Osteocyte (in vitro differentiated cells): Measurements from ENCODE around the gene GRID1. TPM values are rescaled to one million over a fixed set of nuclear protein-coding genes. Genes with fewer than 3 reads are reported as not detected.

Source experiments
- DNase-seq: peaks from one replicate; pipeline ENCODE4 v3.0.0; 2021; ENCODE audit warnings: mixed read lengths; ENCODE audit not compliant: unreplicated experiment; ENCODE audit errors: extremely low spot score
- H3K27ac Mint-ChIP-seq: one replicate; pipeline ENCODE4 v1.8.0; 2021; ENCODE audit warnings: mild to moderate bottlenecking, mixed read lengths; ENCODE audit not compliant: unreplicated experiment
- H3K27me3 Mint-ChIP-seq: one replicate; pipeline ENCODE4 v1.8.0; 2021; ENCODE audit warnings: mixed read lengths; ENCODE audit not compliant: unreplicated experiment
- H3K36me3 Mint-ChIP-seq: one replicate; pipeline ENCODE4 v1.8.0; 2021; ENCODE audit warnings: mixed read lengths; ENCODE audit not compliant: unreplicated experiment
- H3K4me1 Mint-ChIP-seq: one replicate; pipeline ENCODE4 v1.8.0; 2021; ENCODE audit warnings: mixed read lengths; ENCODE audit not compliant: unreplicated experiment
- H3K4me3 Mint-ChIP-seq: one replicate; pipeline ENCODE4 v1.8.0; 2021; ENCODE audit warnings: mild to moderate bottlenecking, moderate library complexity, mixed read lengths; ENCODE audit not compliant: unreplicated experiment
- H3K9me3 Mint-ChIP-seq: one replicate; pipeline ENCODE4 v1.8.0; 2021; ENCODE audit warnings: mixed read lengths; ENCODE audit not compliant: unreplicated experiment
- CTCF ChIP-seq: fragments of 200-600 bp; sonication (generic); IDR thresholded peaks from 2 replicates; pipeline ENCODE4 v1.5.0; 2021; ENCODE audit warnings: antibody characterized with exemption, mild to moderate bottlenecking, moderate library complexity
- total RNA-seq: library from RNA; stranded (reverse); gene quantifications from 2 replicates; pipeline ENCODE4 v1.2.1, GENCODE V29; 2021

The GRID1 gene
- total RNA-seq, 1 donor from 2014 or later = 0.11 TPM

- no peak for TF ChIP-seq CTCF
- H3K4me1 Mint-ChIP-seq = no peaks in the 10 kb centered on the region
- H3K27me3 Mint-ChIP-seq = no peaks in the 10 kb centered on the region
- H3K27ac Mint-ChIP-seq = no peak overlapping the region
- H3K9me3 Mint-ChIP-seq = no peaks in the 10 kb centered on the region
- no peaks in the 10 kb centered on the region for H3K36me3 Mint-ChIP-seq
- no peak overlapping the region for H3K4me3 Mint-ChIP-seq
- peak; percentile 65 for DNase-seq
Measured at GRCh38 chr10:85599081-85599480, 767.5 kb downstream of the GRID1 start.

GRCh38 chr10:85598646-85599045, 767.9 kb downstream of the GRID1 start:
- peak; percentile 60 for DNase-seq

GRCh38 chr10:85597006-85597405, 769.6 kb downstream of the GRID1 start:
- Mint-ChIP-seq H3K4me3 (no peak overlapping the region), H3K9me3 (no peaks in the 10 kb centered on the region)

More at GRCh38 chr10:85598646-85599045, 767.9 kb downstream of the GRID1 start:
- no peak overlapping the region for H3K27ac Mint-ChIP-seq
- H3K9me3 Mint-ChIP-seq = no peaks in the 10 kb centered on the region
- no peaks in the 10 kb centered on the region for H3K4me1 Mint-ChIP-seq
- H3K27me3 Mint-ChIP-seq = no peaks in the 10 kb centered on the region
- H3K36me3 Mint-ChIP-seq = no peaks in the 10 kb centered on the region
- no peak overlapping the region for H3K4me3 Mint-ChIP-seq
- TF ChIP-seq CTCF = no peak

GRCh38 chr10:85596389-85596788, 770.2 kb downstream of the GRID1 start:
- TF ChIP-seq CTCF = no peak
- no peak overlapping the region for H3K4me3 Mint-ChIP-seq
- H3K36me3 Mint-ChIP-seq = no peaks in the 10 kb centered on the region
- peak; percentile 73 for DNase-seq
- no peak overlapping the region for H3K27ac Mint-ChIP-seq
- no peaks in the 10 kb centered on the region for H3K27me3 Mint-ChIP-seq
- H3K9me3 Mint-ChIP-seq = no peaks in the 10 kb centered on the region
- H3K4me1 Mint-ChIP-seq = no peaks in the 10 kb centered on the region

More at GRCh38 chr10:85597006-85597405, 769.6 kb downstream of the GRID1 start:
- Mint-ChIP-seq H3K27me3 (no peaks in the 10 kb centered on the region), H3K36me3 (no peaks in the 10 kb centered on the region), H3K4me1 (no peaks in the 10 kb centered on the region), H3K27ac (no peak overlapping the region)
- TF ChIP-seq CTCF = no peak
- peak; percentile 60 for DNase-seq

- H3K4me3 Mint-ChIP-seq = no peak overlapping the region
- no peaks in the 10 kb centered on the region for H3K9me3 Mint-ChIP-seq
- H3K4me1 Mint-ChIP-seq = no peaks in the 10 kb centered on the region
- TF ChIP-seq CTCF = no peak
- no peaks in the 10 kb centered on the region for H3K27me3 Mint-ChIP-seq
- peak; percentile 30 for DNase-seq
- no peaks in the 10 kb centered on the region for H3K36me3 Mint-ChIP-seq
- H3K27ac Mint-ChIP-seq = no peak overlapping the region
Measured at GRCh38 chr10:85594239-85594638, 772.4 kb downstream of the GRID1 start.
